ENCODE measurements around the gene AHSG. TPM values are rescaled to one million over a fixed set of nuclear protein-coding genes. Genes with fewer than 3 reads are reported as not detected.
A peak's percentile ranks its signal among the peaks of the same experiment; 100 is the strongest.

The AHSG gene
- total RNA-seq, 1 donor from 2014 or later: 0.16 TPM

DNA sequence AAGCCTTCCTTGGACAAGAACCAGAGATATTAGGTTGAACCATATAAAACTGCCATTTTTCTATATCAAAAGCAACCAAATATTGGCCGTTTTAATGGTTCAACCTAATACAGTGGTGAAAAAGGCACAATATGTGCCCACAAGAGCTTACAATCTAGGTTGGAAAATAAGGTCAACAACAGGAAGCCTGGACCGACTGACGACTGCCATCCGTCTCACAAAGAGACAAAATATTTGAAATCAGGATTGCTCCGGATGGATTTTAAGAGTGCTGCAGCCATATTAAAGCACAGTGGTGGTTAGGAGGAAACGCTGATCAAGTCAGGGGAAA lies 1.4 kb downstream of the AHSG start:
- intact Hi-C loops (cut with micrococcal nuclease): loop anchor here (2.0 kb wide), 1 partner anchor 551 kb away; no protein-coding TSS in a partner anchor
- no peaks in the 10 kb centered on the region for H3K9me3 Mint-ChIP-seq
- H3K4me1 Mint-ChIP-seq (ENCODE audit: low read depth): peaks cover 28% of the 10 kb centered on the region
- peaks cover 1% of the 10 kb centered on the region for H3K36me3 Mint-ChIP-seq (ENCODE audit: low read depth)
- no peak overlapping the region for H3K4me3 Mint-ChIP-seq
- H3K27me3 Mint-ChIP-seq (ENCODE audit: insufficient read depth): peaks cover 45% of the 10 kb centered on the region
- no peak overlapping the region for H3K27ac Mint-ChIP-seq
- no peak for DNase-seq (ENCODE audit: low spot score)

DNA sequence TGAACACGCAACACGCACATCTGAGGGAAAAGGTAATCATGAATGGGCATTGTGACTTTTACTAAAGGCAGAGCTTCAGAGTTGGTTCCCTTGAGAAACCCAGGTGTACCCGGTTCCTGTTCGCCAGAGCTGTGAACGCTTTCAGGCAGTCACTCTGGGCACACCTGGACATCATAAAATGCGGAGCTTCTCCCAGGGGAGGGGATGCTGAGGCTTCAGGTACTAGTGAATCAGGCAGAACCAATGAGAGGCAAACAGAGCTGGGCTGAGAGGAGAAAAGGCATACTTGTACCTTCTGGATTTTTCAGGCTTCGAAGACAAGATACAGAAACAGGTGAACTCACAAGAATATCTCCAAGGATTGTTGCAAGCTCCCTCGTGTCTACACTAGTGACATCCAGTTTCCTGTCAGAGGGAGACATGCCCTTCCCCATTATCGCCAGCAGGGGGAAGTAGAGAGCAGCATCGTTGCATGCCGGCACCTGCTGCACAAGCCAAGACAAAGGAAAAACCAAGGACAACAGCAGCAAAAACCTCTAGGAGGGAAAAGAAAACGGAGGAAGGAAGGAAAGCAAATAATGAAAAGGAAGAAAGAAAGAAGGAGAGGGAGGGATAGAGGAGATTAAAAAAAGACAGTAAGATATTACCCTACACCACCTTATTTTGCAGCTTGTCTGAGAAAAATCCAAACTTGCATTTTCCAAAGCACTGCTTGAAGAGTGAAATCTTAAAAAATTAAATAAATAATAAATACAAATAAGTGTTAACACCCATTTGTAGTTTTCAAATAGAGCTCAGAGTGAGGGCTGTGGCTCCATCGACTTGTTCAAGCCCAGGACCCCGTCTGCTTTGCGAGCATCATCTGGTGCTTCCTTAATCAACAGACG lies 2.0 kb downstream of the AHSG start:
- peak; percentile 67 for DNase-seq (ENCODE audit: low spot score)
- peak overlapping the region; percentile 61 for H3K27ac Mint-ChIP-seq
- peaks cover 28% of the 10 kb centered on the region for H3K4me1 Mint-ChIP-seq (ENCODE audit: low read depth)
- peaks cover 45% of the 10 kb centered on the region for H3K27me3 Mint-ChIP-seq (ENCODE audit: insufficient read depth)
- peaks cover 1% of the 10 kb centered on the region for H3K36me3 Mint-ChIP-seq (ENCODE audit: low read depth)
- intact Hi-C loops (cut with micrococcal nuclease): loop anchor here (1.0 to 5.0 kb wide), 5 partner anchors 192 to 938 kb away; partner anchors contain the start of genes ETV5 and RFC4
- H3K9me3 Mint-ChIP-seq: no peaks in the 10 kb centered on the region
- no peak overlapping the region for H3K4me3 Mint-ChIP-seq

DNA sequence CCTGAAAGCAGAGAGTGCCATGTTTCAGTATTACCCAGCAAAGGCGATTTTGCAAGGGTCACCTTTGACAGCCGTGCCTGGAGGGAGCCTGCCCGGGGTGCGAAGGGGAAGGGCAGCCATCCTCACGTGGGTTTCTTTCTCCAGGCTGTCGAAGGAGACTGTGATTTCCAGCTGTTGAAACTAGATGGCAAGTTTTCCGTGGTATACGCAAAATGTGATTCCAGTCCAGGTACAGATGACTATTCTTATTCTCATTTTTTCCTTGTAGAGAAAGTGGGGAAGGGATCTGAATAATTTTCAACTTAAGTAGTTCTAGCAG lies 3.4 kb downstream of the AHSG start:
- H3K9me3 Mint-ChIP-seq: no peaks in the 10 kb centered on the region
- H3K27ac Mint-ChIP-seq: no peak overlapping the region
- no peak for DNase-seq (ENCODE audit: low spot score)
- intact Hi-C loops (cut with micrococcal nuclease): loop anchor here (2.0 to 5.0 kb wide), 4 partner anchors 191 to 939 kb away; partner anchors contain the start of genes ETV5 and RFC4
- peaks cover 50% of the 10 kb centered on the region for H3K27me3 Mint-ChIP-seq (ENCODE audit: insufficient read depth)
- H3K4me3 Mint-ChIP-seq: no peak overlapping the region
- peaks cover 28% of the 10 kb centered on the region for H3K4me1 Mint-ChIP-seq (ENCODE audit: low read depth)
- H3K36me3 Mint-ChIP-seq (ENCODE audit: low read depth): peaks cover 1% of the 10 kb centered on the region

DNA sequence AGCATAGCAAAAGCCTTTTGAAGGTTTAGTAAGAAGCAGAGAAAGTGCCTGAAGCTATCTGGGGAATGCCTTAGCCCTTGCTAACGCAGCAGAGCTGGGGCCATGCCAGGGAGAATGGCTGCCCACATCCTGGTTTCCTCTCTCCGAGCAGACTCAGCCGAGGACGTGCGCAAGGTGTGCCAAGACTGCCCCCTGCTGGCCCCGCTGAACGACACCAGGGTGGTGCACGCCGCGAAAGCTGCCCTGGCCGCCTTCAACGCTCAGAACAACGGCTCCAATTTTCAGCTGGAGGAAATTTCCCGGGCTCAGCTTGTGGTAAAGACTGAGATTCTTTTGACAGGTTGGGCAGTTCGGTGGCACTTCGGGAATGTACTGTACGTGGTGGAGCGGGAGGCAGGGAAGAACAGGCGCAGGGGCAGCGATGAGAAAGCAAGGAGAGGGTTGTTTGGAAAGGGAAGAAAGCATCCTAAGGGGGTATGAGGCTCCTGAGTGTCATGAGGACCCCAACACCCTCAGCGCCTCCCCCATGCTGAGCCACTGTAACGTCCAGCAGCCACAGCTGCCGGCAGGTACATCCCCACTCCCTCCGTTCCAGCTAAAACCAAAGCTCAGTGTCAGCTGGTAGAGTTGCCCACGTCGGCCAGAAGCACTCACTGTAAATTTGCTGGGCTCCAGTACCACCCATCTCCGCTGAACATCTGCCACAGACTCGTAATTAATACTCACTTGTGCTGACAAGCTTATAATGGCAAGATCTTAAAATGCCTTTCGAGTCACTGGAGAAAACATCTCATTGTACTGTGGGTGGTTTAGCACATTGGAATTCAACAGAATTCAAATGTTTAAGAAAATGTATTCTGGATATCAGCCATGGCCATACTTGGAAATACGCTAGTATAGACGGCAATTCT lies 4.4 kb downstream of the AHSG start:
- H3K9me3 Mint-ChIP-seq: no peaks in the 10 kb centered on the region
- intact Hi-C loops (cut with micrococcal nuclease): loop anchor here (1.0 to 5.0 kb wide), 9 partner anchors 26 to 940 kb away; partner anchors contain the start of genes DNAJB11, EIF4A2, ETV5 and RFC4
- H3K4me1 Mint-ChIP-seq (ENCODE audit: low read depth): peaks cover 28% of the 10 kb centered on the region
- H3K27me3 Mint-ChIP-seq (ENCODE audit: insufficient read depth): peaks cover 48% of the 10 kb centered on the region
- peak; percentile 79 for DNase-seq (ENCODE audit: low spot score)
- H3K27ac Mint-ChIP-seq: peak overlapping the region; percentile 6
- H3K4me3 Mint-ChIP-seq: peak overlapping the region; percentile 68
- peaks cover 1% of the 10 kb centered on the region for H3K36me3 Mint-ChIP-seq (ENCODE audit: low read depth)

DNA sequence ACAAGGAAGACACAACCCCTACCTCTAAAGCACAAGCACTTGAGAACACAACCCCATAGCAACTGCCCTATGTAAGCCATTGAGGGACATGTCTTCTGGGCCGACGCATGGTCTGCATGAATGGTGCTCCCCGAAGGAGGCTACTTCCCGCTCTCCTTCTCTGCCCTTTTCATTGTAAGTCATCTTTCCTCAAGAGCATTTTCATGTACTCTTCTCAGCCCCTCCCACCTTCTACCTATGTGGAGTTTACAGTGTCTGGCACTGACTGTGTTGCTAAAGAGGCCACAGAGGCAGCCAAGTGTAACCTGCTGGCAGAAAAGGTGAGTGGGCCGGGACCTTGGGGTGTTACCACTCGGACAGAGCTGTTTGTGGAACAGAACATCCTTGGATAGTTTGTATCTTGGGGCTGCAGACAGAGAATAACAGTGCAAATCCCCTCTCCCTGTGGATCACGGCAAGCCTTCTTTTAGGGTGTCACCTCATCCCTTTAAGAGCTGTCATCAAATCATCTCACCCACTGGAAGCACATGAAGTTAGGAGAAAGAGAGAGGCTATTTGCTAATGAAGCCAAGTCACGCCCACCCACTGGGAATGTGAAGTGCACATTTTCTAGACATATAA lies 5.6 kb downstream of the AHSG start:
- Mint-ChIP-seq H3K9me3 (no peaks in the 10 kb centered on the region), H3K27me3 (ENCODE audit: insufficient read depth) (peaks cover 44% of the 10 kb centered on the region), H3K4me1 (ENCODE audit: low read depth) (peaks cover 28% of the 10 kb centered on the region), H3K27ac (peak overlapping the region; percentile 14), H3K36me3 (ENCODE audit: low read depth) (peaks cover 1% of the 10 kb centered on the region), H3K4me3 (no peak overlapping the region)
- DNase-seq (ENCODE audit: low spot score): no peak
- intact Hi-C loops (cut with micrococcal nuclease): loop anchor here (5.0 kb wide), 3 partner anchors 189 to 941 kb away; partner anchors contain the start of genes ETV5 and RFC4

DNA sequence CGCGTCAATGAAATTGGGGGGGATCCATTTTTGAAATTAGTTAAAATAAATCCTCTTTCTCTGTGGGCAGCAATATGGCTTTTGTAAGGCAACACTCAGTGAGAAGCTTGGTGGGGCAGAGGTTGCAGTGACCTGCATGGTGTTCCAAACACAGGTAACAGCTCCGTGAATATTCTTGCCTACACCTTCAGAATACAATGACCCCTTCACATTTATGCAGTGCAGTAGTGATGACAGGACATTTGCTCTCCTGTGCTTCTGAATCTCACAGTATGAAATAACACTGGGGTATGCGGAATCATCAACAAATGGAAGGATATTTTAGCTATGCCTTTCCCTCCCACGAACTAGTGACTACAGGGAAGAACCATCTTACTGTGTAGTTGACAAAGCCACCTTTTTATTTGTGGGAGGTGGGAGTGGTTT lies 6.9 kb downstream of the AHSG start:
- H3K27me3 Mint-ChIP-seq (ENCODE audit: insufficient read depth): peaks cover 38% of the 10 kb centered on the region
- no peak for DNase-seq (ENCODE audit: low spot score)
- H3K36me3 Mint-ChIP-seq (ENCODE audit: low read depth): peaks cover 1% of the 10 kb centered on the region
- H3K27ac Mint-ChIP-seq: no peak overlapping the region
- no peaks in the 10 kb centered on the region for H3K9me3 Mint-ChIP-seq
- H3K4me3 Mint-ChIP-seq: no peak overlapping the region
- intact Hi-C loops (cut with micrococcal nuclease): loop anchor here (5.0 kb wide), 3 partner anchors 188 to 942 kb away; partner anchors contain the start of genes ETV5 and RFC4
- peaks cover 20% of the 10 kb centered on the region for H3K4me1 Mint-ChIP-seq (ENCODE audit: low read depth)

DNA sequence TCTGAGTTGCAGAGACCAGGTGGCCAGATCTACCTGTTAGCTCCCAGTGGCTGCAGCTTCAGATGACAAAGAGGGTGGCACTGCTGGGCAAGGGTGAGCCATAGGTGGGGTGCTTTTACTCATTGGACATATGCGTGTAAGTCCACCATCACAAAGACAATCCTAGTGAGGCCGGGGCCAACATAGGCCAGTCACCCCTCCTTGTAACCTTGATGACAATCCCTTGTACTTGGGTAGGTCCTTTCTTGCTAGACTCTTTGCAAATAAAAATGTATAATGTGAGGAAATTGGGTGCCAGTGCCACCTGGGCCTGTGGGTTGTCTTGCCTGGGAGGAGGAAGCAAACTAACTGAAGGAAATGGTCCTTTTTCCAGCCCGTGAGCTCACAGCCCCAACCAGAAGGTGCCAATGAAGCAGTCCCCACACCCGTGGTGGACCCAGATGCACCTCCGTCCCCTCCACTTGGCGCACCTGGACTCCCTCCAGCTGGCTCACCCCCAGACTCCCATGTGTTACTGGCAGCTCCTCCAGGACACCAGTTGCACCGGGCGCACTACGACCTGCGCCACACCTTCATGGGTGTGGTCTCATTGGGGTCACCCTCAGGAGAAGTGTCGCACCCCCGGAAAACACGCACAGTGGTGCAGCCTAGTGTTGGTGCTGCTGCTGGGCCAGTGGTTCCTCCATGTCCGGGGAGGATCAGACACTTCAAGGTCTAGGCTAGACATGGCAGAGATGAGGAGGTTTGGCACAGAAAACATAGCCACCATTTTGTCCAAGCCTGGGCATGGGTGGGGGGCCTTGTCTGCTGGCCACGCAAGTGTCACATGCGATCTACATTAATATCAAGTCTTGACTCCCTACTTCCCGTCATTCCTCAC lies 7.6 kb downstream of the AHSG start:
- no peak for DNase-seq (ENCODE audit: low spot score)
- Mint-ChIP-seq H3K36me3 (ENCODE audit: low read depth) (no peaks in the 10 kb centered on the region), H3K9me3 (no peaks in the 10 kb centered on the region), H3K27me3 (ENCODE audit: insufficient read depth) (peaks cover 36% of the 10 kb centered on the region), H3K4me3 (no peak overlapping the region), H3K27ac (no peak overlapping the region), H3K4me1 (ENCODE audit: low read depth) (peaks cover 17% of the 10 kb centered on the region)
- intact Hi-C loops (cut with micrococcal nuclease): no loop called here

DNA sequence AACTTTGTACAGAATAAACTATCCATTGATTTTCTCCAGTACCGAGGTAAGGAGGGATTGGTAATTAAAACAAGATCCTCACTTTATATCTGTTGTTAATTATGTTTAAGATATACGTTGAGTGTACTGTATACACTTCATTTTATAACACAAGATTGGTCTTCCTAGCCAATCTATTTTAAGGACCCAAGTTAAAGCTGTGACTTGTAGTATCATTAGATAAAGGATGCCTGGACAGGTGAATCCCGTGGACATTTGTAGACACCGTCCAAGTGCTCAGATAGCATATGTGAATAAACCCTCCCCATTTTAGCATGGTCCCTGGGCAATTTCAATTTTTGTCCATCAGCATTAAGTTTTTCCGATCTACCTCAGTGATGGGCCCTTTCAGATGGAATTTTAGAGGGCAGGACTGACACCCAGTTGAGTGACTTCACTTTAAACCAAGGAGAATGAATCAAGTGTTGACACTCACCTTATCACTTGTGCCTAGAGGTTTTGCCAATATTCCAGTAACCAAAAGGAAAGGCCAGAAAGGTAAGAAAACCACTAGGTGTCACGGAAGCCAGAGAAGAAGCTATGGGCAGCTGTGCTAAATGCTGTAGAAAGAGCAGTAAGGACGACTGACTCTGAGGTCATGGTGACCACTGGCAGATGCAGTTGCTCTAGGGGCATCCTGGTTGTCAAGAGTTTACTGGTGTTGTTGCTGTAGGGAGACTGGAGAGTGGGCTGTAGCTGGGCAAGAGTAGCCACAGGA lies 9.2 kb downstream of the AHSG start:
- DNase-seq (ENCODE audit: low spot score): no peak
- Mint-ChIP-seq H3K27ac (no peak overlapping the region), H3K4me3 (no peak overlapping the region), H3K27me3 (ENCODE audit: insufficient read depth) (peaks cover 30% of the 10 kb centered on the region), H3K36me3 (ENCODE audit: low read depth) (no peaks in the 10 kb centered on the region), H3K4me1 (ENCODE audit: low read depth) (peaks cover 11% of the 10 kb centered on the region), H3K9me3 (no peaks in the 10 kb centered on the region)
- intact Hi-C loops (cut with micrococcal nuclease): no loop called here

DNA sequence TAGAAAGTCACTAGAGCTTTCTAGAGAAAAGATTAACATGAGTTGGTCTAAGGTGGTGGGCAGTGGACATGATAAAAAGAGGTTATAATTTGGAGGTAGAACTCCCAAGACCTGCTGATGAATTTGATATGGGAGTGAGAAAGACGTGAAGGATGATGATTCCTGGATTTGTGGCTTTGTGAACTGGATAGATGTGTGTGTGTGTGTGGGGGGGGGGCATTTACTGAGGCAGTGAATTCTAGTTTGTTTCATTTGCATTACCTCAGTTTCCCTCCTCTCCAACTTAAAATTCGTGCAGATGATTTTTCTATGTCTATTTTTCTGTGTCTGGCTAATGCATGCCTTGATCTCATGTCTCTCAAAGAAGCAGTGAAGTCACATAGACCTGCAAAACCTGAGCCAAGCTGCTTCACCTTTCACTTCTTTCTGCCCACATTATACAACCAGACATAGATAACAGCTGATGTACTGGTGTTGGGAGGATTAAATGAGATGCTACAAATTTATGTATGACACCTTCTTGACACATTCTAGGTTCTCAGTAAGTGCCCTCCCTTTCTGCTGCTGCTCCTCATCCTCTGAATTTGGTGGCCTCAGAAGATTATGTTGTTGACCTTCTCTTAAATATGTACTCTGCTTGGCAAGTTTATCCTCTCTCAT lies 9.9 kb downstream of the AHSG start:
- Mint-ChIP-seq H3K36me3 (ENCODE audit: low read depth) (no peaks in the 10 kb centered on the region), H3K4me1 (ENCODE audit: low read depth) (peaks cover 6% of the 10 kb centered on the region), H3K27ac (no peak overlapping the region), H3K27me3 (ENCODE audit: insufficient read depth) (peaks cover 24% of the 10 kb centered on the region), H3K4me3 (no peak overlapping the region), H3K9me3 (no peaks in the 10 kb centered on the region)
- intact Hi-C loops (cut with micrococcal nuclease): no loop called here
- DNase-seq (ENCODE audit: low spot score): no peak

DNA sequence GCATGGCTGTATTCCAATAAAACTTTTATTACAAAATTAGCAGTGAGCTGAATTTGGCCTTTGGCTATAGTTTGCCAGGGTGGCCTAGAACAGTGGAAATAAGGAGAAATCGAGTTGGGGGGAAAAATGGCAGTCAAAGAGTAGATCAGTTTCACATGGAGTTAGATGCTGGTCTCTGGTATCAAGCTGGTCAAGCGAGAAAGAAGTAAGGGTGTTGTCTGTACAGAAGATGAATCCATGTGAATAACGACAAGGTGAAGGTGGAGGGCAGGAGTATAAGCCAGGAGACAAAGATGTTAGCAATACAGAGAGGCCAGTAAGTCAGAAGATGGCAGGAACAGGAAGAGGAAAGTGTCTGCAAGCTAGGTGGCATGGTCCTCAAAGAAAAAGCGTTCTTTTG lies 11.7 kb downstream of the AHSG start:
- H3K9me3 Mint-ChIP-seq: no peaks in the 10 kb centered on the region
- H3K27ac Mint-ChIP-seq: no peak overlapping the region
- no peaks in the 10 kb centered on the region for H3K4me1 Mint-ChIP-seq (ENCODE audit: low read depth)
- no peak for DNase-seq (ENCODE audit: low spot score)
- intact Hi-C loops (cut with micrococcal nuclease): no loop called here
- peaks cover 18% of the 10 kb centered on the region for H3K27me3 Mint-ChIP-seq (ENCODE audit: insufficient read depth)
- no peak overlapping the region for H3K4me3 Mint-ChIP-seq
- H3K36me3 Mint-ChIP-seq (ENCODE audit: low read depth): no peaks in the 10 kb centered on the region

DNA sequence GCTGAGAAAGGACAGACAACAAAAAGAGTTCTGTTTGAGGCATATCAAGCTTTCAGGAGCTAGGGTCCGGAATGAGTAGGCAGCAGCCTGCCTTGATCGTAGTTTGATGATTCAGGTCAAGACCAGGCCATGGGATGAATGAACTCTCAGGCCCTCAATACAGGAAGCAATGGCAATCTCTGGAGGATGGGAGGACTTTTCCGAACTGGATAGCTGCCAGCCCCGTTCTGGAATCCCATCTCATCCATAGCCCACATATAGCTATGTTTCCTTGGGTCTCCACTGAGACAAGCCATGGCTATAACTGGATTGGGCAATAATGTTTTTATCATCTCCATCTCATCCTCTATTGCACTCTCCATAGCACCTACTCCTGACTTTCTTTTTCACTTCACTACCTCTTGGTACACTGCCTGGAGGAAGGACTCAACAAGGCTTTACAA lies 12.8 kb downstream of the AHSG start:
- no peaks in the 10 kb centered on the region for H3K36me3 Mint-ChIP-seq (ENCODE audit: low read depth)
- H3K27ac Mint-ChIP-seq: no peak overlapping the region
- no peak overlapping the region for H3K4me3 Mint-ChIP-seq
- H3K9me3 Mint-ChIP-seq: no peaks in the 10 kb centered on the region
- peaks cover 26% of the 10 kb centered on the region for H3K27me3 Mint-ChIP-seq (ENCODE audit: insufficient read depth)
- DNase-seq (ENCODE audit: low spot score): no peak
- intact Hi-C loops (cut with micrococcal nuclease): no loop called here
- no peaks in the 10 kb centered on the region for H3K4me1 Mint-ChIP-seq (ENCODE audit: low read depth)
